Neural cell (in vitro differentiated cells): Measurements from ENCODE around the gene SP6.

Experiments
- CTCF ChIP-seq: fragments of 450-650 bp; IDR thresholded peaks from 2 replicates; pipeline ENCODE4 v1.5.1; 2014; ENCODE audit warnings: antibody characterized with exemption, mild to moderate bottlenecking, moderate library complexity; ENCODE audit not compliant: poor library complexity, severe bottlenecking
- EP300 ChIP-seq: fragments of 450-650 bp; conservative IDR thresholded peaks from 2 replicates; pipeline ENCODE4 v1.6.1; 2014; ENCODE audit warnings: antibody characterized with exemption, mild to moderate bottlenecking, moderate library complexity; ENCODE audit not compliant: poor library complexity, severe bottlenecking
- EZH2 ChIP-seq: fragments of 200-600, 300-800 bp; shearing (Covaris generic), sonication (generic); IDR thresholded peaks from 2 replicates; pipeline ENCODE4 v1.6.1; 2014; ENCODE audit warnings: antibody characterized with exemption, low read length, borderline replicate concordance, mild to moderate bottlenecking; ENCODE audit not compliant: insufficient read depth, poor library complexity, severe bottlenecking
- POLR2AphosphoS5 ChIP-seq: IDR thresholded peaks from 2 replicates; pipeline ENCODE4 v1.6.1; 2012
- SMC3 ChIP-seq: fragments of 450-650 bp; conservative IDR thresholded peaks from 2 replicates; pipeline ENCODE4 v1.6.1; 2014; ENCODE audit warnings: antibody characterized with exemption, mild to moderate bottlenecking, moderate library complexity; ENCODE audit not compliant: poor library complexity

- no peak for TF ChIP-seq CTCF
- TF ChIP-seq EZH2, result no peak
- no peak for TF ChIP-seq EP300
- no peak for TF ChIP-seq POLR2AphosphoS5
- no peak for TF ChIP-seq SMC3
Observed at GRCh38 chr17:47813512-47814031, 37.4 kb downstream of the SP6 start.
